ENCODE measurements around the gene LIN52.
A peak's percentile ranks its signal among the peaks of the same experiment; 100 is the strongest.

Gene LIN52

DNA sequence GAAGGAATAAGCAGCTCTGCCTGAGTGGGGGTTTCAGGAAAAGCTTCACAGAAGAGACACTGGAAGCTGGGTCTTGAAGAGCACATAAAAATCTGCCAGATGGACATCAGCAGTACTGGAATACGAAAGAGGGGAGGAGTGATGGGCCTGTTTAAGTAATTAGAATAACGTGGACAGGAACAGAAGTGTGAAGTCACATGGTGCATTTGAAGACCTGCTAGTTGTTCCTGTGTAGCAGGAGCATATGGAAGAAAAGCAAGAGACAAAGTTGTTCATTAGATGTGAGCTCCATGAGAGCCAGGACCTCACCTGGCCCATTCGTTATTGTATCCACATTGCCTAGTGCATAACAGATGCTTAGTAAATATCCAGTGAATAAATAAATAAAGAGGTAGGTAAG is 85.2 kb downstream of the LIN52 start:
- no peak overlapping the region for H3K4me2 ChIP-seq (ENCODE audit: low read length)
- no peak overlapping the region for H4K8ac ChIP-seq (ENCODE audit: low read depth, low read length)
- no peak overlapping the region for H3K27ac ChIP-seq (ENCODE audit: low read depth, low read length)
- no peak overlapping the region for H3K4me3 ChIP-seq (ENCODE audit: low read length)
- H2BK15ac ChIP-seq (replicated peaks; ENCODE audit: low read depth): no peak overlapping the region
- H3K4ac ChIP-seq (ENCODE audit: low read depth, low read length): peak overlapping the region; percentile 12
- H3K79me2 ChIP-seq (ENCODE audit: control insufficient read depth, insufficient read depth, low read length): no peaks in the 10 kb centered on the region
- H3K36me3 ChIP-seq (ENCODE audit: control insufficient read depth, insufficient read depth, low read length): no peaks in the 10 kb centered on the region
- no peak overlapping the region for H2BK5ac ChIP-seq (ENCODE audit: low read length)
- no CpG with 5 or more reads among the region's 3 CpGs for WGBS (ENCODE audit: extremely low coverage, insufficient coverage, low lambda C conversion rate)
- H3K23ac ChIP-seq (ENCODE audit: low read length): no peak overlapping the region
- H3K18ac ChIP-seq (ENCODE audit: low read length): no peak overlapping the region
- no peaks in the 10 kb centered on the region for H3K4me1 ChIP-seq (ENCODE audit: control insufficient read depth, low read depth, low read length)
- no peak overlapping the region for H2BK120ac ChIP-seq (ENCODE audit: low read depth, low read length)
- no peak overlapping the region for H3K56ac ChIP-seq (ENCODE audit: low read length)
- no peaks in the 10 kb centered on the region for H3K79me1 ChIP-seq (ENCODE audit: low read length)
- DNase-seq: no peak
- H4K5ac ChIP-seq (ENCODE audit: low read length): no peak overlapping the region
- no peak overlapping the region for H2AK5ac ChIP-seq (ENCODE audit: low read length)
- H3K9ac ChIP-seq (ENCODE audit: low read length): no peak overlapping the region
- no peaks in the 10 kb centered on the region for H3K27me3 ChIP-seq (ENCODE audit: insufficient read depth, low read length, poor library complexity)

- Histone ChIP-seq H4K5ac (ENCODE audit: low read length) (no peak overlapping the region), H3K23ac (ENCODE audit: low read length) (no peak overlapping the region), H3K4me1 (ENCODE audit: control insufficient read depth, low read depth, low read length) (no peaks in the 10 kb centered on the region), H3K27me3 (ENCODE audit: insufficient read depth, low read length, poor library complexity) (no peaks in the 10 kb centered on the region), H3K27ac (ENCODE audit: low read depth, low read length) (no peak overlapping the region), H3K4me2 (ENCODE audit: low read length) (no peak overlapping the region), H2BK120ac (ENCODE audit: low read depth, low read length) (no peak overlapping the region), H3K79me1 (ENCODE audit: low read length) (no peaks in the 10 kb centered on the region), H3K4ac (ENCODE audit: low read depth, low read length) (no peak overlapping the region), H3K4me3 (ENCODE audit: low read length) (no peak overlapping the region), H3K79me2 (ENCODE audit: control insufficient read depth, insufficient read depth, low read length) (no peaks in the 10 kb centered on the region), H2BK5ac (ENCODE audit: low read length) (no peak overlapping the region), H2BK15ac (replicated peaks; ENCODE audit: low read depth) (no peak overlapping the region), H3K18ac (ENCODE audit: low read length) (no peak overlapping the region), H4K8ac (ENCODE audit: low read depth, low read length) (no peak overlapping the region), H3K36me3 (ENCODE audit: control insufficient read depth, insufficient read depth, low read length) (no peaks in the 10 kb centered on the region), H3K9ac (ENCODE audit: low read length) (no peak overlapping the region), H2AK5ac (ENCODE audit: low read length) (no peak overlapping the region), H3K56ac (ENCODE audit: low read length) (no peak overlapping the region)
- no CpG with 5 or more reads among the region's 2 CpGs for WGBS (ENCODE audit: extremely low coverage, insufficient coverage, low lambda C conversion rate)
- no peak for DNase-seq
Measured at GRCh38 chr14:74176400-74176793, 91.6 kb downstream of the LIN52 start.

- H3K79me2 ChIP-seq (ENCODE audit: control insufficient read depth, insufficient read depth, low read length): no peaks in the 10 kb centered on the region
- no peak overlapping the region for H3K27ac ChIP-seq (ENCODE audit: low read depth, low read length)
- H3K4me1 ChIP-seq (ENCODE audit: control insufficient read depth, low read depth, low read length): no peaks in the 10 kb centered on the region
- H3K36me3 ChIP-seq (ENCODE audit: control insufficient read depth, insufficient read depth, low read length): no peaks in the 10 kb centered on the region
- no peak overlapping the region for H3K23ac ChIP-seq (ENCODE audit: low read length)
- no peak overlapping the region for H2BK15ac ChIP-seq (replicated peaks; ENCODE audit: low read depth)
- no peak for DNase-seq
- H3K9ac ChIP-seq (ENCODE audit: low read length): no peak overlapping the region
- H3K27me3 ChIP-seq (ENCODE audit: insufficient read depth, low read length, poor library complexity): no peaks in the 10 kb centered on the region
- no CpG with 5 or more reads among the region's 3 CpGs for WGBS (ENCODE audit: extremely low coverage, insufficient coverage, low lambda C conversion rate)
- no peak overlapping the region for H4K5ac ChIP-seq (ENCODE audit: low read length)
- no peak overlapping the region for H3K56ac ChIP-seq (ENCODE audit: low read length)
- no peak overlapping the region for H3K4me3 ChIP-seq (ENCODE audit: low read length)
- no peak overlapping the region for H2BK5ac ChIP-seq (ENCODE audit: low read length)
- no peaks in the 10 kb centered on the region for H3K79me1 ChIP-seq (ENCODE audit: low read length)
- H3K4me2 ChIP-seq (ENCODE audit: low read length): no peak overlapping the region
- no peak overlapping the region for H2BK120ac ChIP-seq (ENCODE audit: low read depth, low read length)
- H3K18ac ChIP-seq (ENCODE audit: low read length): no peak overlapping the region
- H2AK5ac ChIP-seq (ENCODE audit: low read length): no peak overlapping the region
- H4K8ac ChIP-seq (ENCODE audit: low read depth, low read length): no peak overlapping the region
- H3K4ac ChIP-seq (ENCODE audit: low read depth, low read length): no peak overlapping the region
Measured at GRCh38 chr14:74179856-74180255, 95.1 kb downstream of the LIN52 start.

GRCh38 chr14:74190927-74191575 is 106.3 kb downstream of the LIN52 start:
- H3K36me3 ChIP-seq (ENCODE audit: control insufficient read depth, insufficient read depth, low read length): no peaks in the 10 kb centered on the region
- H3K18ac ChIP-seq (ENCODE audit: low read length): no peak overlapping the region
- H3K23ac ChIP-seq (ENCODE audit: low read length): no peak overlapping the region
- H2BK15ac ChIP-seq (replicated peaks; ENCODE audit: low read depth): no peak overlapping the region
- no peak overlapping the region for H2AK5ac ChIP-seq (ENCODE audit: low read length)
- WGBS (ENCODE audit: extremely low coverage, insufficient coverage, low lambda C conversion rate): no CpG with 5 or more reads among the region's 3 CpGs
- H3K79me1 ChIP-seq (ENCODE audit: low read length): no peaks in the 10 kb centered on the region
- no peak for DNase-seq
- H4K5ac ChIP-seq (ENCODE audit: low read length): no peak overlapping the region
- H3K4me3 ChIP-seq (ENCODE audit: low read length): no peak overlapping the region
- no peak overlapping the region for H3K56ac ChIP-seq (ENCODE audit: low read length)
- no peak overlapping the region for H3K27ac ChIP-seq (ENCODE audit: low read depth, low read length)
- H3K79me2 ChIP-seq (ENCODE audit: control insufficient read depth, insufficient read depth, low read length): no peaks in the 10 kb centered on the region
- no peak overlapping the region for H2BK5ac ChIP-seq (ENCODE audit: low read length)
- H3K4ac ChIP-seq (ENCODE audit: low read depth, low read length): no peak overlapping the region
- no peaks in the 10 kb centered on the region for H3K4me1 ChIP-seq (ENCODE audit: control insufficient read depth, low read depth, low read length)
- H3K9ac ChIP-seq (ENCODE audit: low read length): no peak overlapping the region
- no peak overlapping the region for H3K4me2 ChIP-seq (ENCODE audit: low read length)
- H3K27me3 ChIP-seq (ENCODE audit: insufficient read depth, low read length, poor library complexity): no peaks in the 10 kb centered on the region
- no peak overlapping the region for H4K8ac ChIP-seq (ENCODE audit: low read depth, low read length)
- H2BK120ac ChIP-seq (ENCODE audit: low read depth, low read length): no peak overlapping the region

DNA sequence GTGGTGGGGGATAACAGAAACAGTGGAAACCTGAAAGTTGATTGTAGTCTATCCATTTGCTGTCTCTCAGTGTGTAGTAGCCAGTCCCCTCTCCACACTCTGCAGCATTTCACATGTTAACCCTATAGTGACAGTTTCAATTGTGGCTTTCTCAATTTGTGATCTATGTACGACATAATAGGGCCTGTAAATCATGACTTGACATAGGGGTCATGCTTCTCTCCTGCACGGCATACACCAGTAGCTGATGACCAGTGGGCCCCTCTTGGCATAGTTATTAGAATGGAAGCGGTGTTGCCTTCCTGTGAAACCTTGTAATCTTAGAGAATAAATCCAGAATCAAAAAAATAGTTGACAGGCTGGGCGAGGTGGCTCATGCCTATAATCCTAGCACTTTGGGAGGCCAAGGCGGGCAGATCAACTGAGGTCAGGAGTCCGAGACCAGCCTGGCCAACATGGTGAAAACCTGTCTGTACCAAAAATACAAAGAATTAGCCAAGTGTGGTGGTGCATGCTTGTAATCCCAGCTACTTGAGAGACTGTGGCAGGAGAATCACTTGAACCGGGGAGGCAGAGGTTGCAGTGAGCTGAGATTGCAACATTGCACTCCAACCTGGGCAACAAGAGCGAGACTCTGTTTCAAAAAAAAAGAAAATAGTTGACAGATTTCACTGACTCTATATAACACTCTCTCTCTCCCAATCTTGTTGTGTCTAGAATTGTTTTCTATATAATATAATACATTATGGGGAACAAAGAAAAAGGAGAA is 109.9 kb downstream of the LIN52 start:
- H3K9ac ChIP-seq (ENCODE audit: low read length): no peak overlapping the region
- no peak overlapping the region for H2BK5ac ChIP-seq (ENCODE audit: low read length)
- no peak overlapping the region for H3K4me2 ChIP-seq (ENCODE audit: low read length)
- no peaks in the 10 kb centered on the region for H3K4me1 ChIP-seq (ENCODE audit: control insufficient read depth, low read depth, low read length)
- H2BK15ac ChIP-seq (replicated peaks; ENCODE audit: low read depth): no peak overlapping the region
- H3K79me1 ChIP-seq (ENCODE audit: low read length): no peaks in the 10 kb centered on the region
- H2AK5ac ChIP-seq (ENCODE audit: low read length): no peak overlapping the region
- no peak overlapping the region for H3K23ac ChIP-seq (ENCODE audit: low read length)
- no peak overlapping the region for H3K56ac ChIP-seq (ENCODE audit: low read length)
- DNase-seq: no peak
- no peaks in the 10 kb centered on the region for H3K79me2 ChIP-seq (ENCODE audit: control insufficient read depth, insufficient read depth, low read length)
- WGBS (ENCODE audit: extremely low coverage, insufficient coverage, low lambda C conversion rate): no CpG with 5 or more reads among the region's 8 CpGs
- H4K8ac ChIP-seq (ENCODE audit: low read depth, low read length): no peak overlapping the region
- no peaks in the 10 kb centered on the region for H3K27me3 ChIP-seq (ENCODE audit: insufficient read depth, low read length, poor library complexity)
- no peak overlapping the region for H3K27ac ChIP-seq (ENCODE audit: low read depth, low read length)
- H2BK120ac ChIP-seq (ENCODE audit: low read depth, low read length): no peak overlapping the region
- no peak overlapping the region for H3K18ac ChIP-seq (ENCODE audit: low read length)
- no peak overlapping the region for H3K4me3 ChIP-seq (ENCODE audit: low read length)
- no peak overlapping the region for H4K5ac ChIP-seq (ENCODE audit: low read length)
- no peak overlapping the region for H3K4ac ChIP-seq (ENCODE audit: low read depth, low read length)
- no peaks in the 10 kb centered on the region for H3K36me3 ChIP-seq (ENCODE audit: control insufficient read depth, insufficient read depth, low read length)
